B cell (primary cell): ENCODE data around the gene UBN2.

Experiments
- EZH2 ChIP-seq: IDR thresholded peaks from 2 replicates; pipeline ENCODE4 v1.6.1; 2012; ENCODE audit warnings: borderline replicate concordance, low read depth, mild to moderate bottlenecking, moderate library complexity, low read length; ENCODE audit not compliant: insufficient read depth, poor library complexity, severe bottlenecking
- TF ChIP-seq, protein P1 (sequence below): fragments of 200-600 bp; IDR thresholded peaks from one replicate; pipeline ENCODE4 v1.8.0; 2022; ENCODE audit warnings: antibody characterized with exemption, mild to moderate bottlenecking

DNA sequence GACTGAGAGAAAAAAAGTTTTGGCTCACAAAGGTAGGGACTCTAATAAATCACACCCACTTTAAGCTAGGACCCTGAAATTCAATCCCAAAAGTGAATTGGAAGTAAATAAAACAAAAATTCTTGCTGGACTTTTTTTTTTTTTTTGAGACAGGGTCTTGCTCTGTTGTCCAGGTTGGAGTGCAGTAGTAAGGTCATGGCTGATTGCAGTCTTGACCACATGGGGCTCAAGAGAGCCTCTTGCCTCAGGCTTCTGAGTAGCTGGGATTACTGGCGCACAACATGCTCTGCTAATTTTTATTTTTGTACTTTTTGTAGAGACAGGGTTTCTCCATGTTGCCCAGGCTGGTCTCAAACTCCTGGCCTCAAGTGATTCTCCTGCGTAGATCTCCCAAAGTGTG is 123.7 kb downstream of the UBN2 start:
- no peak for TF ChIP-seq EZH2
- TF ChIP-seq, protein P1, sequence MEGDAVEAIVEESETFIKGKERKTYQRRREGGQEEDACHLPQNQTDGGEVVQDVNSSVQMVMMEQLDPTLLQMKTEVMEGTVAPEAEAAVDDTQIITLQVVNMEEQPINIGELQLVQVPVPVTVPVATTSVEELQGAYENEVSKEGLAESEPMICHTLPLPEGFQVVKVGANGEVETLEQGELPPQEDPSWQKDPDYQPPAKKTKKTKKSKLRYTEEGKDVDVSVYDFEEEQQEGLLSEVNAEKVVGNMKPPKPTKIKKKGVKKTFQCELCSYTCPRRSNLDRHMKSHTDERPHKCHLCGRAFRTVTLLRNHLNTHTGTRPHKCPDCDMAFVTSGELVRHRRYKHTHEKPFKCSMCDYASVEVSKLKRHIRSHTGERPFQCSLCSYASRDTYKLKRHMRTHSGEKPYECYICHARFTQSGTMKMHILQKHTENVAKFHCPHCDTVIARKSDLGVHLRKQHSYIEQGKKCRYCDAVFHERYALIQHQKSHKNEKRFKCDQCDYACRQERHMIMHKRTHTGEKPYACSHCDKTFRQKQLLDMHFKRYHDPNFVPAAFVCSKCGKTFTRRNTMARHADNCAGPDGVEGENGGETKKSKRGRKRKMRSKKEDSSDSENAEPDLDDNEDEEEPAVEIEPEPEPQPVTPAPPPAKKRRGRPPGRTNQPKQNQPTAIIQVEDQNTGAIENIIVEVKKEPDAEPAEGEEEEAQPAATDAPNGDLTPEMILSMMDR: no peak
